Measurements from ENCODE around the gene PRX.
"Not testable (repeated sequence)": the region's sequence is repeated elsewhere in the genome, so short reads cannot be mapped to it uniquely, and the experiment has no call there.

DNA sequence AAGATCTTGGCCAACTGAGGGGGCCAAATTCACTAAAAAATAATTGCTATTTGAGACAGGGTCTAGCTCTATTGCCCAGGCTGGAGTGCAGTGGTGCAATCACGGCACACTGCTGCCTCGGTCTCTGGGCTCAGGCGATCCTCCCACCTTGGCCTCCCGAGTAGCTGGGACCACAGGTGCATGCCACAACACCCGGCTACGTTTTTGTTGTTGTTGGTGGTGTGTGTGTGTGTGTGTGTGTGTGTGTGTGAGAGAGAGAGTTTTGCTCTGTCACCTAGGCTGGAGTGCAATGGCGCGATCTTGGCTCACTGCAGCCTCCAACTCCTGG is 4.6 kb downstream of the PRX start:
- TF ChIP-seq, protein P1, sequence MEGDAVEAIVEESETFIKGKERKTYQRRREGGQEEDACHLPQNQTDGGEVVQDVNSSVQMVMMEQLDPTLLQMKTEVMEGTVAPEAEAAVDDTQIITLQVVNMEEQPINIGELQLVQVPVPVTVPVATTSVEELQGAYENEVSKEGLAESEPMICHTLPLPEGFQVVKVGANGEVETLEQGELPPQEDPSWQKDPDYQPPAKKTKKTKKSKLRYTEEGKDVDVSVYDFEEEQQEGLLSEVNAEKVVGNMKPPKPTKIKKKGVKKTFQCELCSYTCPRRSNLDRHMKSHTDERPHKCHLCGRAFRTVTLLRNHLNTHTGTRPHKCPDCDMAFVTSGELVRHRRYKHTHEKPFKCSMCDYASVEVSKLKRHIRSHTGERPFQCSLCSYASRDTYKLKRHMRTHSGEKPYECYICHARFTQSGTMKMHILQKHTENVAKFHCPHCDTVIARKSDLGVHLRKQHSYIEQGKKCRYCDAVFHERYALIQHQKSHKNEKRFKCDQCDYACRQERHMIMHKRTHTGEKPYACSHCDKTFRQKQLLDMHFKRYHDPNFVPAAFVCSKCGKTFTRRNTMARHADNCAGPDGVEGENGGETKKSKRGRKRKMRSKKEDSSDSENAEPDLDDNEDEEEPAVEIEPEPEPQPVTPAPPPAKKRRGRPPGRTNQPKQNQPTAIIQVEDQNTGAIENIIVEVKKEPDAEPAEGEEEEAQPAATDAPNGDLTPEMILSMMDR (IDR thresholded peaks at IDR 0.05) = not testable (repeated sequence)
- TF ChIP-seq POLR2A (IDR thresholded peaks at IDR 0.05) = not testable (repeated sequence)
